HG02970 (cell line): Measurements from ENCODE around the gene NDUFS8.

Experiments
- ATAC-seq: cut with Tn5 transposase; IDR thresholded peaks from one replicate; pipeline ENCODE4 v1.9.1; 2021; ENCODE audit warnings: mild to moderate bottlenecking, moderate library complexity, moderate number of reproducible peaks; ENCODE audit not compliant: unreplicated experiment, low FRiP score

Gene NDUFS8

GRCh38 chr11:68002938-68003845, 27.3 kb upstream of the NDUFS8 start:
- peak; percentile 22 for ATAC-seq

- peak; percentile 63 for ATAC-seq
Measured at GRCh38 chr11:68003846-68004550, 26.5 kb upstream of the NDUFS8 start, which contains the start of gene UNC93B1. TSS of gene UNC93B1 (minus strand) at chr11:68004097. CDS start at chr11:68004043, 54 bp downstream.

GRCh38 chr11:68004551-68005335, 25.7 kb upstream of the NDUFS8 start:
- ATAC-seq, result no peak

GRCh38 chr11:68006606-68007166, 23.8 kb upstream of the NDUFS8 start:
- no peak for ATAC-seq

GRCh38 chr11:68007498-68008380, 22.7 kb upstream of the NDUFS8 start:
- no peak for ATAC-seq

DNA sequence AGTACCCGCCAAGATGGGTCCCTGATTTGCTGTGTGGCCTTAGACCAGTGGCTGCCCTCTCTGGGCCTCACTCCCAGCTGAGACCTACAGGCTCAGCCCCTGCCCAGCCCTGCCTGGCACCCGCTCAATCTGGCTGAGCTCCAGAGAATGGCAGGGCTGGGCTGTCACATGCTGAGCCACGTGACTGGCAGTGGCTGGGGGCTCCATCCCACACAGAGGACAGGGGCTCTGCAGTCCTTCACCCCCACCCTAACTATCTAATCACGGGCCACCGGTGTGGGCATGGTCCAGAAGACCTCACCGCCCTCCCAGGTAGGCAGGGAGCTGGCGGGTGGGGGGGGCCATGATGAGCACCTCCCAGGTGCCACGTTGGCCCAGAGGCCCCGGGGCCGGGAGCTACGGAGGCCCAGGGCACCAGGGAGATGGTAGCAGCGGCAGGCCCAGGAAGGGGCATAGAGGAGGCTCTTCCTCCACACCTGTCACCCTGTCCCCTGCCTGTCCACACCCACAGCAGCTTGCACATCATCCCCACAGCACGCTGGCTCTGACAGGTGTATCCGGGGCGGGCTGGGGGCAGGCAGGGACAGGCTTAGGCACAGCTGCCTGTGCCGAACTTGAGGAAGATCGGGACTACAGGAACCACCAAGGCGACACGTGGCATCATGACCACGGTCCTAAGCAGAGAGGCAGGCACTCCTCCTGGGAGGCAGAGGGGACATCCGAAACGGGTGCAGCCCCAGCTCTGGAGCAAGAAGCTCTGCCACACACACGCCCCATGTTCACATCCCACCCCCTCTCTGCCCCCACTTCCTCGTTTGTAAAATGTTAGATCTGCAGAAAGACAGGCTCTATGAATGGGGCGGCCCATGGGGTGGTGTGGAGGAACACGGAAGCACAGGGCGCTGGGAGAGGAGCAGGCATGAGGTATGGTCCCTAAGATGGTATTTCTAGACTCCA, 21.8 kb upstream of the NDUFS8 start:
- no peak for ATAC-seq

- ATAC-seq, result no peak
Measured at GRCh38 chr11:68009391-68010089, 20.9 kb upstream of the NDUFS8 start.

DNA sequence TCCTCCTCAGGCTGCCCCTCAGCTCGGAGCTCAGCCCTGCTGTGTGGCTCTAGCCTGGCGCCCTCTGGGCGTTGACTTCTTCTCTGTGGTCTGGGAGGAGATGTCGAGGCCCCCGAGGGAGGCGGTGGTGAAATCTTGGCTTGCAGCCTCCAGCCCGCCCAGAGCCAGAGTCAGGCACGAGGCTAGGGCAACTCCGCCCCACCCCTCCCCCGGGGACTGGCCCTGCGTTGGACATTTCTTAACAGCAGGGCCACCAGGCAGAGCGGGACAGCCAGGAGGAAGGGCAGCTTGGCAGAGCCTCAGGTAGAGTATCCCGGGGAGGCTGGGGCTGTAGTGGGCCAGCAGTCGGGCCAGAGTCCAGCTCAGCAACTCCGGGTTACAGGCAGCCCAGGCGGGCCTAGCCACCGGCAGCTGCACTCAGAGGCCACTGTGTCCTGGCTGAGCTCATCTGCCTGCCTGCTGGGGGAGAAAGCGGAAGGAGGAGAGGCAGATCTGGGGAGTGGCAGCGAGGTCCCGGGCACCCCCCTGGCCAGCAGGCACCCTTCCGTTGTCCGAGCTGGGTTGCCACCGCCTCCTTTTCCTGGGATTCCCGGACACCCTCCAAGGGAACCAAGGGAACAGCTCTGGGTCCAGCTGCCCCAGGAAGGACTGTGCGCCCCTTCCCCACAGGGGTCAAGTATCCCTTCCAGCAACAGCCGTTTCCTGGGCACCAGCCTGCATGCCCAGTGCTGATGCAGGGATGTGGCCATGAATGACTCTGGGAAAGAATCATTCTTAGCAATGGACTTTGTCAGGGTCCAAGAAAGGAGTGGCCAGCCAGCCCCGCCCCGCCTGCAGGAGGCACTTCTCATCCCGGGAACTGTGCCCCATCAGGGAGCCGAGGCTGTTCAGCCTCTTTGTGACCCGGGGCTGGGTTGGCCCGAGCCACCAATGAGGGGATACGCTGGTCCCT, 20.1 kb upstream of the NDUFS8 start, which contains the start of gene ALDH3B1:
Gene ALDH3B1, plus strand, starts transcription at position 238 of the 952 bp plus-strand sequence. CDS start 4,971 bp downstream, outside the sequence.
- no peak for ATAC-seq

DNA sequence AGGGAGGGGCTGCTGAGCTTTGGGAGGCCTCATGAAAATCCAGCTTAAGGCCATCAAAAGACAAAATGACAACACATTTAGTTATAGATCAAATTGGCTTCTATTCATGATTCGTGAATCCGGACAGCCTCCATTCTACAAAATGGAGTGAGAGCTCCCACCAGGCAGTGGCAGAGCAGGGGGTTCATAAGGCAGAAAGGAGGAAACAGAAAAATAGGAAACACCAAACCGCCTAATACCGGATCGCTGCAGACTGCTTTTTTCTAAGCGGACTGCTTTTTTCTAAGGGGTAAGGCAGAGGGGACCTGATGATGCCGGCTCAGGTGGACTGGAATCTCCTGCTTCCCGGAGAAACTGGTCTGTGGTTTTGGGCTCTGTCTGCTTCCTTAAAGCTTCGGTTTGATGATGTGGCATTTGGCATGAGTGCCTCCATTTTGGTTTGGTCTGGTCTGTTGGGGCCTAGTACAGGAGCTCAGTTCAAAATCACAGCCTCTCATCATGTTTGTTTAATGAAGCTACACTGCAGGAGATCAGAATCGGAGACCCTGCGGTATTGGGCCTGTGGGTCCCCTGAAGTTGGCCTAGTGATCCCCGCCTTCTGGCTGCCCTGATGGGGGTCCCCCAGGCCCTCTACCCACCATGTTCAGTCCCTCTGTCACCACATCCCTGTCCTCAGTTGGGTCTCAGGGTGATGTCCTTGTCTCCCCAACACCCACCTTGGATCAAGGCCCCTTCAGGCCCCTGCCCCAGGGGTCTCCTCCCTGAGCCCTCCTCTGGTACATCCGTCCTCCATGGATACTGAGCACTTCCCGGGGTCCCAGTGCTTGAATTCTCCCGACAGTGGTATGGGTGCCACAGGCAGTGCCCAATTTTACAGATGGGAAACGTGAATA, 19.2 kb upstream of the NDUFS8 start:
- ATAC-seq, result no peak

DNA sequence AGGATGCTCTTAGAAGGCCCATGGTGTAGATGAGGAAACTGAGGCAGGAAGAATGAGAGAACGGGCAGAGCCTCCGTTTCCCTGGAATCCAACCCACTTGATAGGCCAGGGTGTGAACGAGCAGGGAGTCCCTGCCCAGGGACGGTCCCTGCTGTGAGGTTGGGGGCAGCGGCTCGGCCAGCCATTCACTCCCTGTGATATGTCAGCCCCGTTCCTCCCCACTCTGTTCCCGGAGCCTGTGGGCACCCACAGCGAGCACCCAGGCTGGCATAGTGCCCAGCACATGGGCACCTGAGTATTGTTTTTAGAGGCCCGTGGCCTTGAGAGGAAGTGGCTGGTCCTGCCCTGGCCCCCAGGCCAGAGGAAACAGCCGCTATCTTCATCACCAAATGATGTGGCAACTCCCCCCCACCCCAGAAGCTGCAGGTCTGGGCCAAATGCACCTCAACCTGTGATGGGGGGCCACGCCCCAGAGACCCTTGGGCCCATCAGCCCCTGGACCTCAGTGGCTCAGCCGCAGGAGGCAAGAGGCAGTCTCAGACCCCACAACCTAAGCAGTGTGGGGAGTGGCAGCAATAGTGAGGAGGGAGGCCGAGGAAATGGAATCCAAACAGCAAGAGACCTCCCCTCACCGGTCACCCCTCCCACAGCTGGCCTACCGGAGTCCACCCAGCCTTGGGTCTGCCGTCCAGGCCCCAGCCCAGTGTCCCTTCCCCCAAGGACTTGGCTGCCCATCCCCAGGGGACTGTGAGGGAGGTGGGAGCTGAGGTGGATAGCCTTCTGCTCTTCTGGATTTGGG, 18.2 kb upstream of the NDUFS8 start:
- no peak for ATAC-seq

- no peak for ATAC-seq
Measured at GRCh38 chr11:68012843-68013610, 17.5 kb upstream of the NDUFS8 start.

- ATAC-seq, result no peak
Measured at GRCh38 chr11:68013611-68014156, 16.8 kb upstream of the NDUFS8 start.

- ATAC-seq, result no peak
Measured at GRCh38 chr11:68014157-68014946, 16.1 kb upstream of the NDUFS8 start.
